ENCODE data around the gene RTN4. TPM values are rescaled to one million over a fixed set of nuclear protein-coding genes. Genes with fewer than 3 reads are reported as not detected.

Gene RTN4
- total RNA-seq, 1 donor from 2014 or later: 78.4 TPM

- DNase-seq (ENCODE audit: missing footprints): no peak
- intact Hi-C loops (cut with DNase I): no loop called here
- no peak for ATAC-seq
Measured at GRCh38 chr2:54962935-54963440, 87.3 kb downstream of the RTN4 start.

- intact Hi-C loops (cut with DNase I): no loop called here
- DNase-seq (ENCODE audit: missing footprints): no peak
- no peak for ATAC-seq
Measured at GRCh38 chr2:54962511-54962910, 87.7 kb downstream of the RTN4 start.

GRCh38 chr2:54960164-54960563 is 90.1 kb downstream of the RTN4 start:
- intact Hi-C loops (cut with DNase I): no loop called here
- DNase-seq (ENCODE audit: missing footprints) (no peak), ATAC-seq (no peak)

GRCh38 chr2:54958717-54959371 is 91.4 kb downstream of the RTN4 start:
- DNase-seq (ENCODE audit: missing footprints): no peak
- intact Hi-C loops (cut with DNase I): no loop called here
- ATAC-seq: no peak

GRCh38 chr2:54957321-54957999 is 92.8 kb downstream of the RTN4 start:
- ATAC-seq: no peak
- DNase-seq (ENCODE audit: missing footprints): no peak
- intact Hi-C loops (cut with DNase I): no loop called here

- ATAC-seq: no peak
- no peak for DNase-seq (ENCODE audit: missing footprints)
- intact Hi-C loops (cut with DNase I): no loop called here
Measured at GRCh38 chr2:54956111-54956627, 94.1 kb downstream of the RTN4 start.

GRCh38 chr2:54955358-54956110 is 94.7 kb downstream of the RTN4 start:
- no peak for ATAC-seq
- intact Hi-C loops (cut with DNase I): no loop called here
- DNase-seq (ENCODE audit: missing footprints): no peak

GRCh38 chr2:54954705-54955357 is 95.4 kb downstream of the RTN4 start:
- DNase-seq (ENCODE audit: missing footprints): no peak
- intact Hi-C loops (cut with DNase I): no loop called here
- ATAC-seq: no peak

GRCh38 chr2:54954158-54954557 is 96.1 kb downstream of the RTN4 start:
- intact Hi-C loops (cut with DNase I): no loop called here
- DNase-seq (ENCODE audit: missing footprints): no peak
- ATAC-seq: no peak

GRCh38 chr2:54952978-54953456 is 97.2 kb downstream of the RTN4 start:
- DNase-seq (ENCODE audit: missing footprints) (no peak), ATAC-seq (no peak)
- intact Hi-C loops (cut with DNase I): no loop called here

GRCh38 chr2:54952425-54952824 is 97.8 kb downstream of the RTN4 start:
- intact Hi-C loops (cut with DNase I): no loop called here
- DNase-seq (ENCODE audit: missing footprints): no peak
- no peak for ATAC-seq

- intact Hi-C loops (cut with DNase I): no loop called here
Measured at GRCh38 chr2:54950811-54951210, 99.4 kb downstream of the RTN4 start.

GRCh38 chr2:54949431-54949830 is 100.8 kb downstream of the RTN4 start:
- no peak for ATAC-seq
- no peak for DNase-seq (ENCODE audit: missing footprints)
- intact Hi-C loops (cut with DNase I): no loop called here

More at GRCh38 chr2:54950811-54951210, 99.4 kb downstream of the RTN4 start:
- DNase-seq (ENCODE audit: missing footprints) (no peak), ATAC-seq (no peak)

- DNase-seq (ENCODE audit: missing footprints) (no peak), ATAC-seq (no peak)
- intact Hi-C loops (cut with DNase I): no loop called here
Measured at GRCh38 chr2:54948120-54948519, 102.1 kb downstream of the RTN4 start.

GRCh38 chr2:54947646-54948045 is 102.6 kb downstream of the RTN4 start:
- ATAC-seq (no peak), DNase-seq (ENCODE audit: missing footprints) (no peak)
- intact Hi-C loops (cut with DNase I): no loop called here

- no peak for DNase-seq (ENCODE audit: missing footprints)
- intact Hi-C loops (cut with DNase I): no loop called here
- ATAC-seq: no peak
Measured at GRCh38 chr2:54947136-54947535, 103.1 kb downstream of the RTN4 start.

GRCh38 chr2:54946220-54946805 is 103.9 kb downstream of the RTN4 start:
- intact Hi-C loops (cut with DNase I): no loop called here
- DNase-seq (ENCODE audit: missing footprints): no peak

GRCh38 chr2:54945391-54946219 is 104.6 kb downstream of the RTN4 start:
- intact Hi-C loops (cut with DNase I): no loop called here
- ATAC-seq (peak; percentile 92), DNase-seq (ENCODE audit: missing footprints) (peak; percentile 79)

More at GRCh38 chr2:54946220-54946805, 103.9 kb downstream of the RTN4 start:
- no peak for ATAC-seq
